Mucosa of rectum (tissue), 2 donors: ENCODE measurements around the gene RSPH1.
A peak's percentile ranks its signal among the peaks of the same experiment; 100 is the strongest.

ENCODE experiments used
- H3K27ac ChIP-seq, 2 donors: one replicate each; pipeline ENCODE4 v1.7.0; 2013; ENCODE audit warnings: inconsistent platforms in 2 of 2, low read depth in 2 of 2, low read length in 2 of 2
- H3K27me3 ChIP-seq, 2 donors: one replicate each; pipeline ENCODE4 v1.7.0; 2013; ENCODE audit warnings: low read length in 2 of 2; ENCODE audit not compliant: control insufficient read depth in 2 of 2, insufficient read depth in 2 of 2
- H3K36me3 ChIP-seq, 2 donors: one replicate each; pipeline ENCODE4 v1.7.0; 2013; ENCODE audit warnings: low read length in 2 of 2; ENCODE audit not compliant: control insufficient read depth in 2 of 2, insufficient read depth in 2 of 2
- H3K4me1 ChIP-seq, 2 donors: one replicate each; pipeline ENCODE4 v1.7.0; 2013; ENCODE audit warnings: low read length in 2 of 2, mild to moderate bottlenecking in 1 of 2; ENCODE audit not compliant: control insufficient read depth in 2 of 2, insufficient read depth in 2 of 2
- H3K4me3 ChIP-seq, 2 donors: one replicate each; pipeline ENCODE4 v1.7.0; 2013; ENCODE audit warnings: low read length in 2 of 2
- H3K9ac ChIP-seq, 2 donors: one replicate each; pipeline ENCODE4 v1.7.0; 2013; ENCODE audit warnings: low read length in 2 of 2, low read depth in 1 of 2, mild to moderate bottlenecking in 1 of 2
- H3K9me3 ChIP-seq, 2 donors: one replicate each; pipeline ENCODE4 v1.7.0; 2013; ENCODE audit warnings: low read length in 2 of 2; ENCODE audit not compliant: control insufficient read depth in 2 of 2
- donor health status: healthy.
- donor health status: Normal muscosa, but diverticular disease.

Gene RSPH1

DNA sequence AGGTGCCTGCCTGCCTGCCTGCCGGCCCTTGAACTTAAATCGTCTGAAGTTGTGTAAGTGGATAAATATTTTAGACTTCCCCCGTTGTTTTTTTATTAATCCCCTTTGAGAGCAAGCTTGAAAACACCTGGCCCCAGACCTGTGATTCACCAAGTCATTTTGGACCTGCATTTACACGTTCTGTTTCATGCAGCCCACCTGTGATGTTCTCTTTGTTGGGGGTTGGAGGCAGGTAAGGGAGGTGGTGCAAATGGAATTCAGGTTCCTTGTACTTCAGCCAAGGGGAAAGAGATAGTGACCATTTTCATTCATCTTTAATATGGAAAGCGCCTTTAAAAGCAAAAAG lies 18.8 kb upstream of the RSPH1 start:
- H3K36me3 ChIP-seq, result peaks cover 21 to 23% of the 10 kb centered on the region in 2 donors
- H3K27ac ChIP-seq, result peak overlapping the region; percentile 90
- H3K9ac ChIP-seq, result peak overlapping the region; percentile 86 to 94
- peaks cover 13 to 34% of the 10 kb centered on the region in 2 donors for H3K4me1 ChIP-seq
- H3K27me3 ChIP-seq, result no peaks in the 10 kb centered on the region
- no peaks in the 10 kb centered on the region for H3K9me3 ChIP-seq
- peak overlapping the region; percentile 86 to 87 for H3K4me3 ChIP-seq

GRCh38 chr21:42513985-42514882 lies 18.2 kb upstream of the RSPH1 start:
- Histone ChIP-seq H3K4me1 (peaks cover 13 to 34% of the 10 kb centered on the region in 2 donors), H3K4me3 (peak overlapping the region; percentile 86 to 87), H3K9ac (peak overlapping the region; percentile 86 to 94), H3K36me3 (peaks cover 15 to 20% of the 10 kb centered on the region in 2 donors), H3K9me3 (no peaks in the 10 kb centered on the region), H3K27me3 (no peaks in the 10 kb centered on the region), H3K27ac (peak overlapping the region; percentile 90)

DNA sequence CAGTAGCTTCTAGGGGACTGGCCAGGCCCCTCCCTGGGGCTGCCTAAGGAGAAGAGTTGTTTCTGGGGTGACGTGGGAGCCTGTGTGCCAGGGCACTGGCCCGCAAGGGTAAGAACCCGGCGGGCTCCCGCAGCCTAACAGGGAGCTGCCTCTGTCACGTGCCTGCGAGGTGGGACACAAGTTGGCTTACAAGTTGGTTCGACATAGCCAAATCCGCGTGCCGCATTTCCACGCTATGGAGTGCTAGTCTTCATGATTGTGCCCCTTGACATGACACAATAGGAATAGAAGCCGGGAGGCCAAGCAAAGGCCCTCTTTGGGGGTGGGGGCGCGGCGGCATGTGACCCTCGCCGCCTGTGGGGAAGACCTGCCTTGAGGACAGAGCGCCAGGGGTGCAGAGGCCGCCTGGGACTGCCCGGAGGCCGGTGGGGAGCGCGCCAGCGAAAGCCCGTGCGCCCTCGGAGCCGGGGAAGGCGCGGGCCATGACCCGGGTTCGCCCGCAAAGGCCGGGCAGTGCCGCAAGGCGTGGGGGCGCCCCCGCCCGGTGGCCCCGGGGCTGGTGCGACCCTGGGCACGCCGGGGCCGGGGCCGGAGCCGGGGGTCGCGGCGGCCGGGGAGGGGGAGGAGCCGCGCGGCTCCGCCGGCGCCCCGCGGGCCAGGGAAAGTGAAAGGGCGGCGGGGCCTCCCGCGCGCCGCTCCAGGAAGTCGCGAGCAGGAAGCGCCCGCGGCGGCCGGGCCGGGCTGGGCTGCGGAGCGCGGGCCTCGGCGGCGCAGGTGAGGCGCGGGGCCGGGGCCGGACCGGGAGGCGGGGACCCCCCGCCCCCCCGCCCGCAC lies 17.3 kb upstream of the RSPH1 start, which contains the start of gene SLC37A1:
TSS of gene SLC37A1 (plus strand) at position 702 of the 834 bp plus-strand sequence. CDS start 4,603 bp downstream, outside the sequence.
- Histone ChIP-seq H3K4me3 (peak within 1 kb of the TSS; percentile 86 to 87), H3K27ac (peak within 1 kb of the TSS; percentile 90), H3K27me3 (no peaks in the 10 kb centered on the region), H3K9ac (peak within 1 kb of the TSS; percentile 86 to 94), H3K36me3 (peaks cover 8 to 12% of the 10 kb centered on the region in 2 donors), H3K9me3 (no peaks in the 10 kb centered on the region), H3K4me1 (peaks cover 13 to 31% of the 10 kb centered on the region in 2 donors)

GRCh38 chr21:42512346-42513034 lies 16.5 kb upstream of the RSPH1 start:
- no peak overlapping the region for H3K27ac ChIP-seq
- peaks cover 13 to 23% of the 10 kb centered on the region in 2 donors for H3K4me1 ChIP-seq
- no peaks in the 10 kb centered on the region for H3K9me3 ChIP-seq
- H3K27me3 ChIP-seq, result no peaks in the 10 kb centered on the region
- H3K9ac ChIP-seq, result no peak overlapping the region
- H3K36me3 ChIP-seq, result peaks cover 0 to 6% of the 10 kb centered on the region in 2 donors
- no peak overlapping the region for H3K4me3 ChIP-seq

DNA sequence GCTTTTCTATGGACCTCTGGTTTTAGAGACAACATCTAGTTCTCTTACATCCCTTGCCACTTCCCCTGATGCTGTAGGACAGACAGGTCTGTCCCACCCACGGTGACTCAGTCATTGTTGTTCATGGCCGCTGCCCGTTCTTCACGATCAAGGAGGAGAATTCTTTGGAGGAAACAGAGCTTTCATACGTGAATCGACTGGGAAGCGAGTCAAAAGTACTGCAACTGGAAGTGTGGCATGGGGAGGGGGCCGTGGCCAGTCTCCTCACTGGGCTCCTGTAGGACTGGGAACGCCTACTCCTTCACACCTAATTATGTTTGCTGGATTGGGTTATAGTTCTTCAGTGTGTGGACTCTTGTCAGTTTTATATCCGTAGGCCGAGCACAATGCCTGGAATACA lies 13.2 kb upstream of the RSPH1 start:
- H3K4me3 ChIP-seq, result no peak overlapping the region
- H3K27me3 ChIP-seq, result no peaks in the 10 kb centered on the region
- H3K27ac ChIP-seq, result no peak overlapping the region
- H3K9ac ChIP-seq, result no peak overlapping the region
- H3K9me3 ChIP-seq, result no peaks in the 10 kb centered on the region
- H3K4me1 ChIP-seq, result peaks cover 0 to 4% of the 10 kb centered on the region in 2 donors
- no peaks in the 10 kb centered on the region for H3K36me3 ChIP-seq

- Histone ChIP-seq H3K36me3 (no peaks in the 10 kb centered on the region), H3K27ac (no peak overlapping the region), H3K9ac (no peak overlapping the region)
Observed at GRCh38 chr21:42508371-42508770, 12.3 kb upstream of the RSPH1 start.

DNA sequence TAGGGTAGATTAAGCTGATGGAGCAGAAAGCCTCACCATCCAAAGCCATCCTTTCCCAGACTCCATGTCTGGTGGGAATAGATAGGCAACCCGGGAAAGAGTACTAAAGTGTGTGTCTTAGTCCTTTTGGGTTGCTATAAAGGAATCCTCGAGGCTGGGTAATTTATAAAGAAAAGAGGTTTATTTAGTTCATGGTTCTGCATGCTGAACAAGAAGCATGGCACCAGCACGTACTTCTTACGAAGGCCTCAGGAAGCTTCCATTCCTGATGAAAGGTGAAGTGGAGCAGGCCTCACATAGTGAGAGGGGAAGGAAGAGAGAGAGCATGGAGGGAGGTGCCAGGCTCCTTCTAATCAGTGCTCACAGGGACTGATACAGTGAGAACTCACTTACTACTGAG lies 11.4 kb upstream of the RSPH1 start:
- no peak overlapping the region for H3K9ac ChIP-seq

More at GRCh38 chr21:42508371-42508770, 12.3 kb upstream of the RSPH1 start:
- no peak overlapping the region for H3K4me3 ChIP-seq
- no peaks in the 10 kb centered on the region for H3K9me3 ChIP-seq
- no peaks in the 10 kb centered on the region for H3K27me3 ChIP-seq
- peaks cover 0 to 4% of the 10 kb centered on the region in 2 donors for H3K4me1 ChIP-seq

DNA sequence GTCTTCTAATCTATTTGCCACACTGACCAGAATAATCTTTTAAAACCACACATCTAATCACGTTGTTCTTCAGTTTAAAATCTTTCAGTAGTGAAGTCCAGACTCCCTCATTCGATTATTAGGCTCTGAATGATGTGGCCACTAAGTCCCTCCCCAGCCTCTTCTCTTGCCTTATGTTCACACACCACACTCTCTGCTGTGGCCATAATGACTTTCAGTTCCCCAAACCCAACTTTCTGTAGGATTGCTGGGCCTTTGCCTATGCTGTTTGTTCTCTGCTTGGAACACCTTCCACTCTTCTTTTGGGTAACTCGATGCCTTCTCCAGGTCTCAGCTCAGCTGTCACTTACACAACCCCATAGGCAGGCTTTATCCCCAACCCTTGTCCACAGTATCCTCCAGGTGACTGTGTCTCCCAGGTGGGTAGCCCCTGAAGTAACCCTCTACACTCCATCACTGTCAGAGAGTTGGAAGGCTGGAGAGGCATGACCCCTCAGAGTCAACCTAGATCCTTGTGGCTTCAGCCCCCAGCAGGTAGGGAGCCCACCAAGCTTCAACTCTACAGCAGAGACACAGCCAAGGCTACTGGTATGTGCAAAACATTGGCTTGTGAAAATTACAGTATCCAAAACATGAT lies 9.2 kb upstream of the RSPH1 start:
- Histone ChIP-seq H3K27ac (no peak overlapping the region), H3K36me3 (no peaks in the 10 kb centered on the region), H3K9ac (no peak overlapping the region), H3K9me3 (no peaks in the 10 kb centered on the region), H3K27me3 (no peaks in the 10 kb centered on the region), H3K4me1 (peaks cover 0 to 2% of the 10 kb centered on the region in 2 donors), H3K4me3 (no peak overlapping the region)

More for the DNA sequence above, 11.4 kb upstream of the RSPH1 start:
- Histone ChIP-seq H3K27ac (no peak overlapping the region), H3K27me3 (no peaks in the 10 kb centered on the region), H3K4me1 (no peaks in the 10 kb centered on the region), H3K36me3 (no peaks in the 10 kb centered on the region), H3K9me3 (no peaks in the 10 kb centered on the region), H3K4me3 (no peak overlapping the region)

DNA sequence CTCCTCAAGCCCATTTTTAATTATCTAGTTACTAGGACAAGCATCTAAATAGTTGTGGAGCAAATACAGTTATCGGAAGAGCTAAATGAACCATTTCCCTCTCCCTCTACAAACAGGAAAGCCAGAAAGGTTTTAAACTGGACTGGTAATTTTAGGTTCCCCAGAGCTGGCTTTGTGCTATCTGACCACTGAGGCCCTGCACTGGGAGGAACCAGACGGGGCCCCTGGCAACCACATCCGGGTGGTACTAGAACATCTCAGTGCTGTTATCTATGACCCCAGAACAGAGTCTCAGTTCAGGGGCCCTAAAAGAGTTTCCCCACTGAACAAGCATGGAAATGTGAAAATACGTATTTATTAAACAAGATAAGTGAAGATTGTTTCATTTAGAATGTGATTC lies 7.7 kb upstream of the RSPH1 start:
- Histone ChIP-seq H3K27ac (no peak overlapping the region), H3K36me3 (no peaks in the 10 kb centered on the region), H3K27me3 (no peaks in the 10 kb centered on the region), H3K4me1 (peaks cover 0 to 2% of the 10 kb centered on the region in 2 donors), H3K4me3 (no peak overlapping the region), H3K9ac (no peak overlapping the region), H3K9me3 (no peaks in the 10 kb centered on the region)
